ENCODE measurements around the gene ACTR1A. TPM values are rescaled to one million over a fixed set of nuclear protein-coding genes. Genes with fewer than 3 reads are reported as not detected.

ACTR1A gene
- total RNA-seq, 1 donor from 2014 or later = 154 TPM

- DNase-seq = peak; percentile 49
Measured at GRCh38 chr10:102452672-102453340, 49.7 kb downstream of the ACTR1A start.

DNA sequence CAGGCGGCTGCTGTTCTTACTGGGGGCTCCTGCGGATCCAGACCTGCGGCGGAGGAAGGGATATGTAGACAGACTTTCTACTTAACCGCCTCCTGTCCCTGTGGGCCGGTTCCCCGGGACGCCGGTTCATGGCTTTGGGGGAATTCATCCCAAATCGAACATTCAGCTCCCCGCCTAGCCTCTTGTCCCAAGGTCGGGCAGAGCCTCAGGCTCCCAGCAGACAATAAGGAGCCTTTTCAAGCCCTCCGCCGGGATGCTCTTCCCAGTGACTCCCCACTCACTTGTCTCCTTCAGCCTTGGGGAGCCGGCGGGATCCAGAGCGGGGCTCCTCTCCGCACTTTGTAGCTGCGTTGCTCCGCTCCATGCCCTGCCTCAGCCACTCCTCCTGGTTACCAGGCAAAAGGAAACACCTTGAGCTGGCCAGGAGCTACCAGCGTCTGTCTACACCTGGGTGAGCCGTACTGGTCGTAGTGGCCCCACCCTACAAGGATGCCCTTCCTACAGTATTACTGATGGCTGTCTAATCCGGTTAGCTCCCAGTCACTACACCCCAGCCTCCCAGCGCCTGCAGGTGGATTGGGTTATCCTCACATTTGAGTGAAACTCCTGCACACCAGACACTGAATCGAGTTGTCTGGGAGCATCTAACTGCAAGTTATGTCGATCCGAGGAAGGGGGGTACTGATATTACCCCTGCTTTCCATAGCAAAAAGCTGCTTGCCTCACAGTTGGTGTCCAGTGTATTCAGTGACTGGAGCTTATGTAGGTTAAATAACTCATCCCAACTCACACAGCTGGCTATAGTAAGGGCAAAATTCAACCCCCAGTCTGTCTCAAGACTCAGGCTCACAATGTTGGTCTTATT, 51.2 kb downstream of the ACTR1A start, which contains the start of gene C10orf95:
TSS of gene C10orf95 (minus strand) at position 439 of the 865 bp plus-strand sequence. CDS start 450 bp downstream, outside the sequence.
- no peak for DNase-seq

DNA sequence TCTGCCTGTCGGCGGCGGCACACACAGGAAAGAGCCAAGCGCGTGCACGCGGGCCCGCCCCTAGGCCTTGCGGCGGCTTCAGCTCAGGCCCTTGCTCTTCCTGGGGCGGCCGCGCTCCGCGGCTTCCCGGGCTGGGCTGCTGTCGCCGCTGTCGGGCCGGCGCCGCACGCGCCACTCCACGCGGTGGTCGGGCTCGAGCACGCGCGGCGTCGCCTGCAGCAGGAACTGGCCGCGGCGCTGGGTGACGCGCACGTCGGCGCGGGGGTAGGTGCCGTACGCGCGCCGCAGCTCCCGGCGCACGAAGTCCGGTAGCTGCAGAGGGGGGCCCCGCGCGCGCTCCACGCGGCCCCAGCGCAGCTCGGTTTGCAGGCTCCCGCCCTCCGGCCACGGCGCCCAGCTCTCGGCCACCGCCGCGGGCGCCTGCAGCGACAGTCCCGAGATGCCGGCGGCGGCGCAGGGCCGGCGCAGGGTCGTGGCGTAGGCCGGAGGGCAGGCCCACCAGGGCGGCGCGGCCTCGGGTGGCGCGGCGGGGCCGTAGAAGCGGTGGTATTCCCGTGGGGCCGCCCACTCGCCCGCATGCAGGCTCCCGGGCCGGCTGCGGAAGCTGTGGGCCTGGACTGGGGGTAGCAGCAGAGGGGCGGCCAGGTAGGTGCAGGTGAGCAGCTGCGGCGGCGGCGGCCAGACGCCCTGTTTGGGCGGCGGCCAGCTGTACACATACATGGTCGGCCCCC, 52.0 kb downstream of the ACTR1A start:
- peak; percentile 84 for DNase-seq

- no peak for DNase-seq
Measured at GRCh38 chr10:102450124-102450373, 52.5 kb downstream of the ACTR1A start.

GRCh38 chr10:102449321-102450123, 53.0 kb downstream of the ACTR1A start:
- DNase-seq = peak; percentile 57

DNA sequence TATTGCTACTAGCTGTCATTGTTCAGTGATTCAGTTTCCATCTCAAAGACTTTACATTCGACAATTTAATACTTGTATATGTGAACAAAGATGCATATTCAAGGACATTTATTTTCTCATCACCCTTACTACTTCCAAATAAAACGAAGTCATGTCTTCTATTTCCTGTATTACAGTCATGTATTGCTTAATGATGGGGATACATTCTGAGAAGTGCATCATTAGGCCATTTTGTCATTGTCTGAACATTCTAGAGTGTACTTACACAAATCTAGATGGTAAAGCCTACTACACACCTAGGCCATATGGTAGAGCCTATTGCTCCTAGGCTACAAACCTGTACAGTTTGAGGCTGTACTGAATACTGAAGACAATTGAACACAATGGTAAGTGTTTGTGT, 57.7 kb downstream of the ACTR1A start:
- DNase-seq = no peak

GRCh38 chr10:102438374-102438773, 64.1 kb downstream of the ACTR1A start:
- DNase-seq = no peak

DNA sequence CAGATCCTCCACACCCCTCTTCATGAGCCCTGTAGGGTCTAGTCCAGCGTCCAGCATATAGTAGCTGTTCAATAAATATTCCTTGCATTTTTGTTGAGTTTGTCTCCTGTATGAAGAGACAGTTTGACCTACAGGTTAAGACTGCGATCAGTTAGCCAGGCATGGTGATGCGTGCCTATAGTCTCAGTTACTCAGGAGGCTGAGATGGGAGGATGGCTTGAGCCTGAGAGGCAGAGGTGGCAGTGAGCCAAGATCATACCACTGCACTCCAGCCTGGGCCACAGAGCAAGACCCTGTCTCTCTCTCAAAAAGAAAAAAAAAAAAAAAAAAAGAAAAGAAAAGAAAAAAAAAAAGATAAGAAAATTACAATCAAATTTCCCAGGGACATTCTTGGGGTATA, 65.0 kb downstream of the ACTR1A start:
- DNase-seq = no peak

GRCh38 chr10:102436312-102436711, 66.2 kb downstream of the ACTR1A start:
- no peak for DNase-seq

- no peak for DNase-seq
Measured at GRCh38 chr10:102435529-102436233, 66.8 kb downstream of the ACTR1A start.

DNA sequence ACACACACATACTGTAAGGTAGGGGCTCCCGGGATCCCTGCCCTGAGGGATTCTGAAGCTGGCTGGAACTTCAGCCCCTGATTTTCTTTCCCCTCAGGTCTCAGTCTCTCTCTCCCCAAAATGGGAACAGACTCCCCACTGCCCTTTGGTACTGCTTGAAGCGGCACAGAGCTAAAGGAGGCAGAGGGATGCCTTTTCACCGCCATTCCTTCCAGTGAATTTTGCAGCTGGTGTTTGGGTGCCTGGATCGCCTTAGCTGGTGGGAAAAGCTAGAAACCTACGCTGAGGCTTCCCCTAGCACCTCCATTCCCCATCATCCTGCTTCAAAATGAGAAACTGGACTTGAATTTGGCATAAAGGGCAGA, 67.4 kb downstream of the ACTR1A start:
- DNase-seq = no peak

- no peak for DNase-seq
Measured at GRCh38 chr10:102434394-102435132, 67.9 kb downstream of the ACTR1A start.

DNA sequence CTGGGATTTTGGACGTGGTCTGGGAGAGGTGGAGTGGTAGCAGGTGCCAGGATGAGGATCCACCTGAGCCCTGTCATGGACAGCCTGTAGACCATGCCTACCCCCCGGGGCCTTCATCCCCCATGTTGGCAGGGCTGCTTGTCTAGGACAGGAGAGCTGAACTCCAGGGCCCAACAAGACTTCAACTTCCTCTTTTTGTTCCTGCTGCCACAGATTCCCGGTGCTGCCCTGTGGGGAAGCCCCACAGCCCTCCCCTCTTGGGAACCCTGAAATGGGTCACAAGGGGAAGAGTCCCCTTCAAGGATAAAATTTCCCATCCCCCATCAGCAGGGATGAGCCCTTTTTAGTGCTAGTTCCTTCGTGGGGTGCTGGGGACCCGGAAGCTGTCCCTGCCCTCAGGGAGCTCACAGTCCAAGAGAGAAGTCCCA, 68.9 kb downstream of the ACTR1A start:
- DNase-seq = no peak

DNA sequence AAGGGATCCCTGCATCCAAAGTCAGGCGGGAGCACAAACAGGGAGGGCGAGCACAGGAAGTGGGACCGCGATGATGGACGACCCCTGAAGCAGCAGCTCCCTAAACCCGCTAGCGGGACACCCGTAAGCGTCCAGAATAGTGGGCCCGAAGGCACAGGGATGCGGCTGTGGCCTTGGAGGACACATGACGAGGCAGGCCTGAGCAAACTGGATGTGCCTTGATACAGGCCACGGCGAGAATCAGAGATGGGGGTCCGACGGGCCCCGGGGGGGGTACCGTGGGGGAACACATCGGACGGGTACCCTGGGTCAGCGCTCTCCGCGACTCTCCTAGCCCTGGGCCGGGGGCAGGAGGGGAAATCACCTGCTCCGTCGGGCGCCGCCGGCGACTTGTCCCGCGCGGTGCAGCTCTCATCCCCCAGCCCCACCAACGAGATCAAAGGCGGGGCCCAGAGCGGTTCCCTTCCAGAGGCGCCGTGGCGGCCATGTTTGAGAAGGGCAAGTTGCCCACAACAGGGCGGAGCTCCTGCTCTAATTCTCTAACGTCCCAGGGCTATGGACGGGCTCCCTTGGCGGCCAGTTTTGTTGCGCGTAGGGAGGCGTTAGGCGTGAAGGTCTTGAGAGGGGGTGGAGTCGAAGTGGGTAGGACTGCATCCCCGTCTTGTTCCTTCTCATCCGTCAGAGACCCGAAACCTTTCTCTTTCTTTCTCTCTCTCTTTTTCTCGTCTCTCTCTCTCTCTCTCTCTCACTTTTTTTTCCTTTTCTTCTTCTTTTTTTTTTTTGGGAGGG, 70.2 kb downstream of the ACTR1A start, which contains the start of gene CUEDC2:
TSS of gene CUEDC2 (minus strand) at position 413 of the 789 bp plus-strand sequence. CDS start 7,386 bp downstream, outside the sequence.
- peak; percentile 97 for DNase-seq

DNA sequence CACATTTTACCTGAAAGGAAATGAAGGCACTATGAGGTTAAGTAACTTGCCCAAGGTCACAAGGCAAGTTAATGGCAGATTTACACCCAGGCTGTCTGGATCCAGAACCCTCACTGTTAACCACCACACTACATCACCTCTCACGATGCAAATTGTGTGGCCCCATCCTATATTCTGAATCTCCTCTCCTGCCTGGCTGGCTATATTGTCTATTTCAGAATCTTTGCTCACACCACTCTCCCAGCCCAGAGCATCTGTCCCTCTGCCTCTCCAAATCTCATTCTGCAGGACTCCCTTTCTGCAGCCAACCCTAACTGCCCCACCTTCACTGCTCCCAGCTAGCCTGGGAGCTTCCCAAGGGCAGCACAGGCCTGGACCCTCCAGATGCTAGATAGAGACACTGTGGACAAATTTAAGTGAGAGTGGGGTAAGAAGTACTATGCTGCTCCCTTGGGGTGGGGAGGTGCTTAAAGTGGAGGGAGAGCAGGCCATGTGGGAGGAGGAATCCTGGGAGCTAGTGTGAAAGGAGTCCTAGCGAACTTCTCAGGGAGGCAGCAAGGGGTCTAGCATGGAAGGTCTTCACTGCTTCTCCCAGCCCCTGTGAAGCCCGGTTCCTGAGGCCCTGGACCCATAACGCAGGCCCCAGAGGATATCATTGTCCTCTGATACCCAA, 70.9 kb downstream of the ACTR1A start:
- no peak for DNase-seq

DNA sequence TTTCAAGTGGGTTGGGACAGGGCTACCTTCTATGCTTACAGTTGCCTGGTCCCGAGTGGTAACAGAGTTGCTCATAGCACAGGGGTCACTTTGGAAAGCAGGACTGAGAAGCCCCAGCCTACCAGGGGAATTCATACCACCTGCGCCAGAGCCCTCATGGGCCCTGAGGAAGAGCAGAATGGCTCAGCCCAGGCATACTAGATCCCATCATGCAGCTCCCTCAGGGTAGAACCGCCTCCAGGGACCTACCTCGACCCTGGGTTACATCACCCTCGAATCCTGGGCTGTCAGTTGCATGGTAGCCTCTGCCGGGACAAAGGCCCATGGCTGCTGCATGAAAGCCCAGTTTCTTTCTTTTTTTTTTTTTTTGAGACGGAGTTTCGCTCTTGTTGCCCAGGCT, 73.0 kb downstream of the ACTR1A start:
- DNase-seq = no peak
